NB4 (cell line): ENCODE measurements around the gene RCCD1.

ENCODE experiments used
- DNase-seq: peaks from one replicate; pipeline ENCODE4 v3.0.0; 2010; ENCODE audit warnings: low read depth
- H3K4me3 ChIP-seq: one replicate; pipeline ENCODE4 v1.5.1; 2011; ENCODE audit warnings: mild to moderate bottlenecking, low read depth, low read length, moderate library complexity
- MYC ChIP-seq: IDR thresholded peaks from 2 replicates; pipeline ENCODE4 v1.6.1; 2011; ENCODE audit warnings: low read depth, low read length
- POLR2A ChIP-seq: IDR thresholded peaks from 2 replicates; pipeline ENCODE4 v1.6.1; 2011; ENCODE audit warnings: mild to moderate bottlenecking; ENCODE audit not compliant: insufficient read length; ENCODE audit errors: extremely low read depth
- TF ChIP-seq, protein P1 (sequence below): IDR thresholded peaks from 2 replicates; pipeline ENCODE4 v1.6.1; 2011; ENCODE audit warnings: low read depth, low read length
- TF ChIP-seq, protein P2 (sequence below): IDR thresholded peaks from one replicate; pipeline ENCODE4 v1.5.1; 2012; ENCODE audit warnings: low read depth, low read length

RCCD1 gene

DNA sequence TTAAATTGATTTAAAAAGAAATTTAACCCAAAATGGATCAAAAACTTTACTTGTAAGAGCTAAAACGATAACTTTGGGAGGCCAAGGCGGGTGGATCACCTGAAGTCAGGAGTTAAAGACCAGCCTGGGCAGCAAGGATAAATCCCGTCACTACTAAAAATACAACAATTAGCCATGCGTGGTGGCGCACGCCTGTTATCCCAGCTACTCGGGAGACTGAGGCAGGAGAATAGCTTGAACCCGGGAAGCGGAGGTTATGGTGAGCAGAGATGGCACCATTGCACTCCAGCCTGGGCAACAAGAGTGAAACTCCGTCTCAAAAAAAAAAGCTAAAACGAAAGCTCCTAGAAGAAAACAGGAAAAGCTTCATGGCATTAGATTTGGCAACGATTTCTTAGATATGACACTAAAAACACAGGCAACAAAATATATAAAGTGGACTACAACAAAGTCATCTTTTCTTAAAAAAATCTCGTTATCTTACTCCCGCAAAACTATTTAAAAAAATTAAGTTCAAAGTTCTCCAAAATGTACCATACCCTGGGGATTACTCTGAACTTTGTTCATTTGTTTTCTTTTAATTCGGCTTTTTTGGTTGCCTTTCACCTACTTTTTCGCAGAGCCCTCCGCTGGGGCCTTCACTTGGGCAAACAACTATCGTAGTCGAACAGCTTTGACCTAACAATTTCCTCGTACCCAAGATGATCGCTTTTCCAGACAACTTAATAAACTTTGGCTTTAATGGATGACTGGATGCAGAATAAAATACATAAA lies 25.3 kb upstream of the RCCD1 start:
- H3K4me3 ChIP-seq: peak overlapping the region; percentile 69
- TF ChIP-seq MYC: no peak
- TF ChIP-seq, protein P1, sequence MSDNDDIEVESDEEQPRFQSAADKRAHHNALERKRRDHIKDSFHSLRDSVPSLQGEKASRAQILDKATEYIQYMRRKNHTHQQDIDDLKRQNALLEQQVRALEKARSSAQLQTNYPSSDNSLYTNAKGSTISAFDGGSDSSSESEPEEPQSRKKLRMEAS: no peak
- no peak for TF ChIP-seq POLR2A
- TF ChIP-seq, protein P2, sequence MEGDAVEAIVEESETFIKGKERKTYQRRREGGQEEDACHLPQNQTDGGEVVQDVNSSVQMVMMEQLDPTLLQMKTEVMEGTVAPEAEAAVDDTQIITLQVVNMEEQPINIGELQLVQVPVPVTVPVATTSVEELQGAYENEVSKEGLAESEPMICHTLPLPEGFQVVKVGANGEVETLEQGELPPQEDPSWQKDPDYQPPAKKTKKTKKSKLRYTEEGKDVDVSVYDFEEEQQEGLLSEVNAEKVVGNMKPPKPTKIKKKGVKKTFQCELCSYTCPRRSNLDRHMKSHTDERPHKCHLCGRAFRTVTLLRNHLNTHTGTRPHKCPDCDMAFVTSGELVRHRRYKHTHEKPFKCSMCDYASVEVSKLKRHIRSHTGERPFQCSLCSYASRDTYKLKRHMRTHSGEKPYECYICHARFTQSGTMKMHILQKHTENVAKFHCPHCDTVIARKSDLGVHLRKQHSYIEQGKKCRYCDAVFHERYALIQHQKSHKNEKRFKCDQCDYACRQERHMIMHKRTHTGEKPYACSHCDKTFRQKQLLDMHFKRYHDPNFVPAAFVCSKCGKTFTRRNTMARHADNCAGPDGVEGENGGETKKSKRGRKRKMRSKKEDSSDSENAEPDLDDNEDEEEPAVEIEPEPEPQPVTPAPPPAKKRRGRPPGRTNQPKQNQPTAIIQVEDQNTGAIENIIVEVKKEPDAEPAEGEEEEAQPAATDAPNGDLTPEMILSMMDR: no peak
- no peak for DNase-seq

DNA sequence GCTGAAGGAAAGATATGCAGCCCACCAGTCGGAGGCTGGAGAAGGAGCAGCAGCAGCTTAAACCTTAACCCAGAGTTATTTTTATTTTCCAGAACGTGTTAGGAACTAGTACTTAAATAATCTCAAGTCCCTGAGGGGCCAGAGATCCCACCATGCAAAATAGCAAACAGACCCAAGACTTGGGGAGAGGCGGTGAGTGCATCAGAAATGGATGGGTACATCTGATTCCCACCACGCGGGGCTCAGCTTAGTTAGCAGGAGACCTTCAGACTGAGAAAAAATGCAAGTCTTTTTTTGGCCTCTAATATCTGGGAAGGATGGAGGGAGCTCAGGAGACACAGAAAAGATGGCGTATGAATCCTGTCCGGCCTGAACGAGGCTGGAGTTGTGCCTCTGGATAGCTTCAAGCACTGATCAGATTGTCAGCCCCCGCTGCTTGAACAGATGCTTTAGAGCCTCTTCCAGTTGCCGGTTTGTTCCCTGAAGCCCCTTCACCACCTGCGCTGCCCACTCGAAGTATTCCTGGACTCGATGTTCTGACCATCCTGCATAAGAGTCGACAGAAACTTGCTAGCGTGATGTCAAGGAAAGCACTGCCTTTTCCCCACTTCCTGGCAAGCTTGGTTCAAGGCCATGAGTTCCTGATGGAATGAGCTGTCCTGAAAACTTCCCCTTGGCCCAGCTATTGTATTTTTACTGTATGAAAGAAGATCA lies 23.7 kb upstream of the RCCD1 start:
- no peak for DNase-seq
- TF ChIP-seq MYC: no peak
- TF ChIP-seq, protein P1: no peak
- TF ChIP-seq, protein P2: no peak
- no peak for TF ChIP-seq POLR2A

DNA sequence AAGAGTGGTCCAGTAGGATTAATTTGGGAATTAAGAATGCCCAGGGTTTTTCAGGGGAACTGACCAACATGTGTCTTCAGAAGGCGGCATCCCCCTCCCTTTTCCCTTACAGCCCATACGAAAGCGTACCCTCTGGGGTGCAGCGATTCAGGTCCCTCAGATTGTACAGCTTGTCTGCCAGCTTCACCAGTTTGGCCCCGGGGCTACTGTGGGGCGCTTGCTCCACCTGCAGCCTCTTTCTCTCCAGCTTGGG lies 23.2 kb upstream of the RCCD1 start:
- no peak for DNase-seq
- TF ChIP-seq POLR2A (no peak), MYC (no peak)
- TF ChIP-seq, protein P2: no peak
- TF ChIP-seq, protein P1: no peak
- H3K4me3 ChIP-seq: peak overlapping the region; percentile 98

More for the DNA sequence above, 23.7 kb upstream of the RCCD1 start:
- peak overlapping the region; percentile 98 for H3K4me3 ChIP-seq

DNA sequence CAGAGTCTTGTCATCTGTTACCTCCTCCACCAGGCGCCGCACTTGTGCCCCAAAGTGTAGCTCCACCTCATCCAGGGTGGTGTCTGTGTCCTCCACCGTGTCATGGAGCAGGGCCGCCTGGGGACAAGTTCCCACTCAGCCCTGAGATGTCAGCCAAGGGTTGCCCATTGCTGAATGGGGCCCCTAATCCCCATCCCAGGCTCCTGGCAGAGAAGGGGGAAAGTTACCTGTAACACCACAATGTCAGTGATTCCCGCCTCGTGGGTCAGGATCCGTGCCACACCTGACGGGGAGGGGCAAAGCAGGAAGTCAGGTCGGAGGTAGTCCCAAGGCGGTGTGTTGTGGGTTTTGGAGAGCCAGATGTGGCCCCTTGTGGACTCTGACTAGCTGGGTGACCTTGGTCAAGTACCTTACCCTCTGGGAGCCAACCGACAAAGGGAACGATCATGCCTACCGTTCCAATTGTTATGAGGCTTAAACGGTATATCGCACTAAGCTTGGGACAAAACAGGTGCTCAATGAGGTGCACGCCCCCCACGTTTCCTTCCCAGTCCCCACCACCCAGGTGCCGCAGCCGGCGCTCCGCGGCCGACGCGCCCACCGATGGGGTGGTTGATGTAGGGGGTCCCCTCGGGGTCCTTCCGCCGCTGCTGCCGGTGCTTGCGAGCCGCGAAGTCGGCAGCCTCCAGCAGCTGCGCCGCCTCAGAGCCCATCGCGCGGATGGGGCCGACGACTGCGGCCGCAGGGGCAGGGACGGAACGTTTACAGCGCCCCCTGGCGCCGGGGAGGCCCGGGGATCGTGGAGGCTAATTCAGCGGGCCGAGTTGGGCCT lies 22.6 kb upstream of the RCCD1 start, which contains the start of gene HDDC3:
Gene HDDC3 (minus strand): TSS at position 722 of the 832 bp plus-strand sequence. CDS start 9 bp downstream, at position 713.
- TF ChIP-seq, protein P2: peak; percentile 92
- TF ChIP-seq, protein P1: peak; percentile 75
- TF ChIP-seq POLR2A (peak; percentile 92), MYC (peak; percentile 87)
- peak within 1 kb of the TSS; percentile 98 for H3K4me3 ChIP-seq
- peak; percentile 96 for DNase-seq

DNA sequence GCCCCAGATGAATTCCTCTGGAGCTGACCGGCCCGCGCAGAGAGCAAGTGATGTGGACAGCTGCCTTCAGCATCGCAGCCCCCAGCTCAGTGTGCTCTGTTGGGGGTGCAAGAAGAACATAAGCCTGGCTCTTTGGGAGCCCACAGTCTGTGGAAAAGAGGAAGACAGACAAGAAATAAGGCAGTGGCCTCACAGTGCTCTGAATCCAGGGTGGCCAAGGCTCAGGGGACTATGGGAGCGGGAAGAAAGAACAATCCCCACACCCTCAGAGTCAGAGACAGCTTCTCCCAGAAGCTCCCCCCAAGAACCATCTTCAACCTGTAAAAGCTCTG lies 22.1 kb upstream of the RCCD1 start:
- no peak for TF ChIP-seq POLR2A
- TF ChIP-seq, protein P2: no peak
- TF ChIP-seq MYC: no peak
- TF ChIP-seq, protein P1: no peak
- DNase-seq: no peak
- no peak overlapping the region for H3K4me3 ChIP-seq
